Endothelial cell of umbilical vein (primary cell): ENCODE data around the gene MAPK6. TPM values are rescaled to one million over a fixed set of nuclear protein-coding genes. Genes with fewer than 3 reads are reported as not detected.

Experiments used
- BruUV-seq: library from RNA; stranded (reverse); fragments of 400-500 nt; replicated peaks from 2 replicates; lab custom pipeline; 2021; lab: Mats Ljungman, UMichigan
- CTCF ChIA-PET: fragments of 300-600, 350-600 bp; sonication (Branson Sonifier 250); formaldehyde crosslinking; loops from one replicate; lab custom pipeline; 2021; ENCODE audit warnings: antibody characterized with exemption, inconsistent platforms; lab: Charles Lee
- POLR2A ChIA-PET: fragments of 300-600, 350-600 bp; sonication (Branson Sonifier 250); formaldehyde crosslinking; loops from one replicate; lab custom pipeline; 2021; ENCODE audit warnings: antibody characterized with exemption, inconsistent platforms; lab: Charles Lee
- DNase-seq: peaks from one replicate; pipeline ENCODE4 v3.0.0-alpha.2; 2011; ENCODE audit warnings: low read depth, low spot score
- FAIRE-seq: peaks from 2 replicates; lab custom pipeline; 2011; peaks lifted over from hg19 to GRCh38; lab: Jason Lieb, UNC
- H2AFZ ChIP-seq: 2 replicates; pipeline ENCODE4 v1.6.0; 2012; ENCODE audit warnings: low read depth, low read length, control low read depth, inconsistent platforms
- H3K27ac ChIP-seq: 2 replicates; pipeline ENCODE4 v1.5.1; 2011; ENCODE audit warnings: low read depth, mild to moderate bottlenecking, control low read depth, low read length, moderate library complexity; ENCODE audit not compliant: insufficient read depth
- H3K27me3 ChIP-seq, 2 experiments: 2 replicates each; pipeline versions ENCODE4 v1.6.0 to v1.6.1; 2011; ENCODE audit warnings: low read length in 2 of 2, mixed read lengths in 1 of 2; ENCODE audit not compliant: control insufficient read depth in 2 of 2, insufficient read depth in 2 of 2
- H3K36me3 ChIP-seq, 2 experiments: 2 replicates in 1 of 2; 3 replicates in 1 of 2; pipeline ENCODE4 v1.5.1; 2011; ENCODE audit warnings: low read length in 2 of 2, mild to moderate bottlenecking in 1 of 2, moderate library complexity in 1 of 2; ENCODE audit not compliant: control insufficient read depth in 2 of 2, insufficient read depth in 2 of 2; ENCODE audit errors: extremely low read depth in 1 of 2
- H3K4me1 ChIP-seq: 3 replicates; pipeline ENCODE4 v1.5.1; 2011; ENCODE audit warnings: mild to moderate bottlenecking, low read length; ENCODE audit not compliant: control insufficient read depth, insufficient read depth; ENCODE audit errors: extremely low read depth
- H3K4me2 ChIP-seq: 2 replicates; pipeline ENCODE4 v1.6.1; 2011; ENCODE audit warnings: low read length, control low read depth, mixed read lengths; ENCODE audit not compliant: insufficient read depth
- H3K4me3 ChIP-seq, 3 experiments: fragments of 200-600 bp in 1 of 3; sonication (generic), shearing (Covaris generic) in 1 of 3; replicated peaks in 1 of 3; 2 replicates each; pipeline ENCODE4 v1.5.1; 2011 to 2016; ENCODE audit warnings: control low read depth in 3 of 3, low read length in 3 of 3, mild to moderate bottlenecking in 2 of 3, inconsistent platforms in 1 of 3, low read depth in 1 of 3, moderate library complexity in 1 of 3; ENCODE audit not compliant: insufficient read depth in 1 of 3
- H3K79me2 ChIP-seq: 2 replicates; pipeline ENCODE4 v1.6.0; 2012; ENCODE audit warnings: low read length, inconsistent platforms; ENCODE audit not compliant: control insufficient read depth, insufficient read depth
- H3K9ac ChIP-seq: replicated peaks from 2 replicates; pipeline ENCODE3; 2011; ENCODE audit warnings: low read length, control low read depth; ENCODE audit not compliant: insufficient read depth; ENCODE audit errors: extremely low read depth
- H3K9me1 ChIP-seq: replicated peaks from 3 replicates; pipeline ENCODE4 v1.6.0; 2011; ENCODE audit warnings: mild to moderate bottlenecking, low read length; ENCODE audit not compliant: control insufficient read depth, insufficient read depth; ENCODE audit errors: extremely low read depth
- H3K9me3 ChIP-seq: replicated peaks from 2 replicates; pipeline ENCODE4 v1.5.1; 2012; ENCODE audit warnings: low read length, inconsistent platforms; ENCODE audit not compliant: control insufficient read depth, insufficient read depth
- H4K20me1 ChIP-seq: replicated peaks from 2 replicates; pipeline ENCODE3; 2011; ENCODE audit warnings: mild to moderate bottlenecking, low read length; ENCODE audit not compliant: control insufficient read depth, insufficient read depth; ENCODE audit errors: extremely low read depth
- CTCF ChIP-seq, 2 donors: IDR thresholded peaks; 1 replicate in 1 of 2; 2 replicates in 1 of 2; pipeline ENCODE4 v1.5.1; 2011; ENCODE audit warnings: low read length in 2 of 2, mild to moderate bottlenecking in 2 of 2, moderate library complexity in 2 of 2, control low read depth in 1 of 2, inconsistent platforms in 1 of 2, low read depth in 1 of 2; ENCODE audit not compliant: insufficient read depth in 1 of 2; ENCODE audit errors: extremely low read depth in 1 of 2
- EZH2 ChIP-seq: IDR thresholded peaks from 2 replicates; pipeline ENCODE4 v1.6.1; 2012; ENCODE audit warnings: borderline replicate concordance, low read depth, mild to moderate bottlenecking, moderate library complexity, low read length, inconsistent platforms; ENCODE audit not compliant: severe bottlenecking
- FOS ChIP-seq: IDR thresholded peaks from 2 replicates; pipeline ENCODE4 v1.6.1; 2011; ENCODE audit warnings: mild to moderate bottlenecking, low read length, moderate library complexity, borderline replicate concordance; ENCODE audit not compliant: insufficient read depth
- GATA2 ChIP-seq: IDR thresholded peaks from 2 replicates; pipeline ENCODE4 v1.7.0; 2011; ENCODE audit warnings: low read depth, mild to moderate bottlenecking, moderate library complexity, mixed read lengths, low read length; ENCODE audit not compliant: insufficient read length, insufficient read depth
- JUN ChIP-seq: IDR thresholded peaks from 2 replicates; pipeline ENCODE4 v1.6.1; 2011; ENCODE audit warnings: borderline replicate concordance, low read depth; ENCODE audit not compliant: insufficient read length, insufficient read depth
- MAX ChIP-seq: IDR thresholded peaks from 2 replicates; pipeline ENCODE4 v1.6.1; 2011; ENCODE audit not compliant: insufficient read depth, insufficient read length
- MYC ChIP-seq: IDR thresholded peaks from one replicate; pipeline ENCODE4 v1.6.1; 2011; ENCODE audit warnings: mild to moderate bottlenecking, low read depth, low read length
- POLR2A ChIP-seq: IDR thresholded peaks from 2 replicates; pipeline ENCODE4 v1.6.1; 2012; ENCODE audit warnings: low read depth, mild to moderate bottlenecking, control low read depth, low read length
- POLR2AphosphoS5 ChIP-seq: IDR thresholded peaks from 2 replicates; pipeline ENCODE4 v1.6.1; 2012; ENCODE audit warnings: low read depth, mild to moderate bottlenecking, control low read depth, low read length, moderate library complexity; ENCODE audit not compliant: insufficient read depth
- dilution Hi-C: fragments of 300-500 bp; cut with MboI; formaldehyde crosslinking; loops from one replicate; pipeline ENCODE4 v1.15.0; 2019; ENCODE audit warnings: low sequenced_read_pairs; ENCODE audit not compliant: extremely low pct_ligation_motif_present
- intact Hi-C: fragments of 100-400 bp; cut with micrococcal nuclease; formaldehyde crosslinking; loops from one replicate; pipeline ENCODE4 v1.10.0; 2022
- polyA plus RNA-seq, 4 experiments: library from polyadenylated mRNA; depleted of rRNA in 3 of 4; stranded (reverse) in 3 of 4; unstranded in 1 of 4; fragments of >200 nt; gene quantifications; 2 replicates each; pipeline versions ENCODE4 v1.2.1 to v1.2.3, GENCODE V29; 2011 to 2012; ENCODE audit warnings: missing spikeins in 1 of 4
- total RNA-seq: library from RNA; stranded (reverse); gene quantifications from 2 replicates; pipeline ENCODE4 v1.2.3, GENCODE V29; 2021

Gene MAPK6
- total and polyA plus RNA-seq, 2 donors (not counting 3 experiments of a cell fraction or from before 2014, with no cell fraction given): 10.9 to 37.4 TPM

- Histone ChIP-seq H3K9me1 (no peaks in the 10 kb centered on the region), H3K27ac (no peak overlapping the region), H3K9me3 (no peaks in the 10 kb centered on the region), H3K4me2 (no peak overlapping the region), H3K4me1 (no peaks in the 10 kb centered on the region), H2AFZ (no peak overlapping the region), H4K20me1 (no peaks in the 10 kb centered on the region), H3K27me3 (no peaks in the 10 kb centered on the region), H3K36me3 (peaks cover 12 to 22% of the 10 kb centered on the region in 2 experiments), H3K9ac (no peak overlapping the region), H3K79me2 (peaks cover 2% of the 10 kb centered on the region), H3K4me3 (no peak overlapping the region)
- FAIRE-seq: no peak
- TF ChIP-seq MYC (no peak), POLR2AphosphoS5 (no peak), FOS (no peak), GATA2 (no peak), MAX (no peak), EZH2 (no peak), POLR2A (no peak), CTCF (IDR thresholded peaks at IDR 0.05; ENCODE audit: extremely low read depth in 1 of 2, insufficient read depth in 1 of 2, low read depth in 1 of 2, low read length in 2 of 2) (no peak), JUN (no peak)
- DNase-seq: no peak
- no TSS peak for BruUV-seq
- ChIA-PET POLR2A (no interaction called here), CTCF (interaction anchor here (1.2 kb wide), 1 partner anchor 23 kb away, joined by 3 read pairs; no protein-coding TSS in a partner anchor)
- intact Hi-C loops (no loop called here), dilution Hi-C loops (no loop called here)
Measured at GRCh38 chr15:52056001-52056400, 37.0 kb downstream of the MAPK6 start.
